NB4 (cell line): Measurements from ENCODE around the gene UPB1.

Experiments used
- CTCF ChIP-seq: IDR thresholded peaks from one replicate; pipeline ENCODE4 v1.5.1; 2012; ENCODE audit warnings: low read depth, low read length
- MYC ChIP-seq: IDR thresholded peaks from 2 replicates; pipeline ENCODE4 v1.6.1; 2011; ENCODE audit warnings: low read depth, low read length
- POLR2A ChIP-seq: IDR thresholded peaks from 2 replicates; pipeline ENCODE4 v1.6.1; 2011; ENCODE audit warnings: mild to moderate bottlenecking; ENCODE audit not compliant: insufficient read length; ENCODE audit errors: extremely low read depth
- TF ChIP-seq, protein P1 (sequence below): IDR thresholded peaks from 2 replicates; pipeline ENCODE4 v1.6.1; 2011; ENCODE audit warnings: low read depth, low read length

GRCh38 chr22:24459911-24460310, 35.2 kb upstream of the UPB1 start:
- TF ChIP-seq, protein P1, sequence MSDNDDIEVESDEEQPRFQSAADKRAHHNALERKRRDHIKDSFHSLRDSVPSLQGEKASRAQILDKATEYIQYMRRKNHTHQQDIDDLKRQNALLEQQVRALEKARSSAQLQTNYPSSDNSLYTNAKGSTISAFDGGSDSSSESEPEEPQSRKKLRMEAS: no peak
- TF ChIP-seq CTCF (no peak), POLR2A (no peak), MYC (no peak)
